HG03520 (cell line): Measurements from ENCODE around the gene POLR3K.

Source experiments
- ATAC-seq: cut with Tn5 transposase; IDR thresholded peaks from one replicate; pipeline ENCODE4 v1.9.1; 2021; ENCODE audit warnings: mild to moderate bottlenecking, moderate library complexity; ENCODE audit not compliant: unreplicated experiment

The POLR3K gene

DNA sequence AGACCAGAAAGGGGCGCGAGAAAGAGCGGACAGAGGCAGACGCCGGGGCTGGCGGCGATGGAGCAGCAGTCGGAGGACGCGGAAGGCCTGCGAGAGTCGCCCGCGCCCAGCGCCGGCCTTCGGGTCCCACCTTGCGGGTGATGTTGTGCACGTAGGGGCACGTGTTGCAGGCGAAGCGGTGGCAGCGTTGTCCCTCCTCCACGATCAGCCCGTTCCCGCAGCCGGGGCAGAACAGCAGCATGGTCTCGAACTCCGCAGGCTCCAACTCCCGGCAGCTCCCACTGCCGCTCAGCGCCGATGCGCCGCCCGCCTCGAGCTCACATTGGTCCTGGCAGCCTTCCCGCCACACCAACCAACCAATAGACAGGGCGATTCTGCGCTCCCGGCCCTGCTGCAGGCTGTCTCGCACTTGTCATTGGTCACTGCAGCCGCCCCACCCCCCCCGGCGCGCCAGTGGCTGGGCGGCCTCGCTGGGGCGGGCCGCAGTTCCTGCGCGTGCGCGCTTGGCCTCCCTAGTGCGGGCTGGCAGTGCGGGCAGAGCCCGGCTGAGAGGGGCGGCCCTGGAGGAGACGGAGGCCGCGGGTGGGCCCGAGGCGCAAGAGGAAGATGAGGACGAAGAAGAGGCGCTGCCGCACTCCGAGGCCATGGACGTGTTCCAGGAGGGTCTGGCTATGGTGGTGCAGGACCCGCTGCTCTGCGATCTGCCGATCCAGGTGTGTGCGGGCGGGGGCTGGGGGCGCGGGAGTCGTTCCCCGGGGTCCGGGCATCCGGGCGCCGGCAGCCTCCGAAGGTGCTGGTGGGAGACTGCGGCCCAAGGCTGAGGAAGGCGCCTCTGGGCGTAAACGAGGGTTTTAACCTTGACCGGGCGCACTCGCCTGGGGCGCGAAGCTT lies at the start of gene POLR3K, which contains the start of gene SNRNP25:
Gene POLR3K, minus strand, starts transcription at position 263 of the 891 bp plus-strand sequence. Its CDS starts 22 bp downstream, at position 241.
Gene SNRNP25, plus strand, starts transcription at position 483 of the 891 bp plus-strand sequence. Its CDS starts 189 bp downstream, at position 672.
- peak; percentile 90 for ATAC-seq

DNA sequence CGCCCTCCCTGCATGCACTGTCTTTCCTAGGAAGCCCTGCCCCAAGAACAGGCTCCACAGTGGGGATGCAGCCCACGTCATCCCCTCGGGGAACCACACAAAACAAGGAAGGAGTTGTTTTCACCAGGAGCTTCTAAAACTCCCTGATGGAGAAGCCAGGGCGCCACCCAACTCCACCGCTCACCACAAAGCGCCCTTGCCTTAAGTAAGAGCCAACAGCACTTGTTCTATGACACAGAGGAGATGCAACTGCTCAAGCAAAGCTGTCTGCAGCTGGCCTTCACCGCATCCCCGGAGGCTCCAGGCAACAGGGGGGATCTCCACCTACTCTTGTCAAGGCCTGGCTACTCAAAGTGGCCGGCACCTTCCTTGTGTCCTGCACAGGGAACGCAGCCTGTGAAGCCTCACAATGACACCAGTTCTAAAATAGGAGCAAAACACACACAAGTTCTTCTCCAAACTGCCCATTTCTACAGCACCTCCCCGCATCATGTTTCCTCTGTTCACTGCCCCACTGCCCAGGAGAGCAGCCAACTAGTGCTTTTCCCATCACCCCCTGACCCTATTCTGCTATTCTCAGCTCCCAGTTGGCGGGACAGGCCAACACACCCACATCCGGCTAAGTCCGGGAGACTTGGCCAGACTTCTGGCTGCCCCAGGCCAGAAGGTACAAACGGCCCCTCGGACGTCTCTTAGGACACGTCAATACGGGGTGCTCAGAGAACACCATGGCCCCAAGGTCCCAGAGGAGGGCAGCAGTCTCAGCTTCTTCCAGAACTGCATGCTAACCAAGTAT lies 48.9 kb upstream of the POLR3K start:
- no peak for ATAC-seq

- ATAC-seq = no peak
These were observed 48.2 kb upstream of the POLR3K start for GRCh38 chr16:101586-101985.

GRCh38 chr16:100989-101388 lies 47.6 kb upstream of the POLR3K start:
- no peak for ATAC-seq

GRCh38 chr16:97822-98221 lies 44.4 kb upstream of the POLR3K start:
- ATAC-seq = no peak

GRCh38 chr16:96935-97381 lies 43.5 kb upstream of the POLR3K start:
- no peak for ATAC-seq

GRCh38 chr16:94918-95265 lies 41.5 kb upstream of the POLR3K start:
- ATAC-seq = no peak

GRCh38 chr16:92431-93339 lies 39.3 kb upstream of the POLR3K start:
- no peak for ATAC-seq

DNA sequence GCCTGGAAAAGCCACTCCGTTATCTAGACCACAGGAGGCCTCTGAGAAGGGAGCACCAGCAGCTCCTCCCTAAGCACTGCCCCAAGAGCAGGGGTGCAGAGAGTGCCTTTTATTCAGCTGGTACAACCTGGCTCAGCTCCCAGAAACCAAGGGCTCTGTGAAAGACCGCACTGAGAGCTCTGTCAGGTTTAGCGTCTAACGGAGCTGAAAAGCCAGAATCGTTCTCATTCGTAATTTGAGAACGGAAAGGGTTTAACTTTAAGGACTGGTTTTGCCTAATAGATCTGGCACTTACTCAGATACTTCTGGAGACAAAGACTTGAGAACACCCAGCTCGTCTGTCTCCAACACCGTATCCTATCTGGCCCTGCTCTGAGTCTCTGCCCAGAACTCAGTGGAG lies 38.1 kb upstream of the POLR3K start:
- no peak for ATAC-seq

DNA sequence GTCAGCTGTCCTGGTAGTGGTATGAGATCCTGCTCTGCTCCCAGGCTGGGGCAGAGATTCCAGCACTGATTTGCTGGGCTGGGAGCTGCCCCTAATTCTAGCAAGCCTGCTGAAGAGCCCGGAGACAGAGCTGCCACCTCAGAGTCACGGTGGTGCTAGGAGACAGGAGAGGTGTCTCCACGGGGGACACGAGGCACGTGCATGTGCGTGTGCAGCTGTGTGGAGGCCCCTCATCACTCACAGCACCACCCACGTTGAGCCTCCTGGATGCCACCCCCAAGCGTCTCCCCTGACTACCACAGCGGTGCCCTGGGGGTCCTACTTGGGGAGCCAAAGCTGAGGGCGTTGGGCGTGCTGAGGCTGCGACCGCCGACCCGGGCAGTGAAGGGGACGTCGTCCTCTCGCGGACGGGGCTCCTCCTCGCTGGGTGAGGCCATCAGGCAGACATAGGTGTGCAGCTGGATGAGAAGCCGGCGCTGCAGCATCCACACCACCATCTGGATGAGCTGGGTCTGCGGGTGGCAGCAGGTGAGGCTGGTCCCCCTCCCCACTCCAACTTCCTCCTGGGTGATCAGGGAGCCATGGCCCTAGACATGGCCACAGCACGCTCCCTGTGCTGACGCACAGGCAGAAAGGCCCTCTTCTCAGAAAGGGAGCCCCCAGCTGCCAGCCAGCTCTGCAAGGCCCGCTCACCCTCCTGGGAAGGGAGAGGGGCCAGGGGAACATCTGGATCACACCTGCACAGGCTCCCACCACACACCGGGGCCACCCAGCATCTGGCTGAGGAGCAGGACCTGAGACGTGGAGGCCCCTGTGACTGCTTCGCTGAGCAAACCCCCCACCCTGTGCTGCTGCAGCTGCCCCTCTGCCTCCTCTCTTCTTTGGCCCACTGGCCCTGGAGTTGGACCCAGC lies 36.2 kb upstream of the POLR3K start:
- ATAC-seq = no peak

GRCh38 chr16:88613-89012 lies 35.2 kb upstream of the POLR3K start:
- no peak for ATAC-seq

- ATAC-seq = no peak
These were observed 33.1 kb upstream of the POLR3K start for GRCh38 chr16:86483-86952.

- ATAC-seq = no peak
These were observed 32.5 kb upstream of the POLR3K start for GRCh38 chr16:85865-86264.

GRCh38 chr16:85407-85782 lies 32.0 kb upstream of the POLR3K start:
- ATAC-seq = no peak

GRCh38 chr16:84718-85406 lies 31.5 kb upstream of the POLR3K start:
- no peak for ATAC-seq

- ATAC-seq = no peak
These were observed 30.6 kb upstream of the POLR3K start for GRCh38 chr16:83781-84615.

DNA sequence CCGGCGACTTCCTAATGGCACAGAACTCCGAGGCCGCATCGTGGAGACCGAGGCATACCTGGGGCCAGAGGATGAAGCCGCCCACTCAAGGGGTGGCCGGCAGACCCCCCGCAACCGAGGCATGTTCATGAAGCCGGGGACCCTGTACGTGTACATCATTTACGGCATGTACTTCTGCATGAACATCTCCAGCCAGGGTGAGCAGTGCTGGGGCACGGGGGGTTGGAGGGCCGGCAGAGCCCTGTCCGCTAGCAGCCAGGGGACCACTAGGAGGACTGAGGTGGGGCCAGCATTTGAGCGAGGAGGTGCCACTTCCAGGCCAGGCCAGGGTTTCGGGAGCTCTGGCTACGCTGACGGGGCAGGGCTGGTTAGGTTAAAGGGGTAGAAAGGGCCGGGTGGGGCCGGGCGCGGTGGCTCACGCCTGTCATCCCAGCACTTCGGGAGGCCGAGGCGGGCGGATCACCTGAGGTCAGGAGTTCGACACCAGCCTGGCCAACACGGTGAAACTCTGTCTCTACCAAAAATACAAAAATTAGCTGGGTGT lies 29.7 kb upstream of the POLR3K start:
- ATAC-seq = no peak
